Measurements from ENCODE around the gene ZCCHC7. TPM values are rescaled to one million over a fixed set of nuclear protein-coding genes. Genes with fewer than 3 reads are reported as not detected.

ZCCHC7 gene
- total and polyA plus RNA-seq, 10 of the 15 experiments (the other 5 are each of a cell fraction or from before 2014, with no cell fraction given): 42.9 to 178 (median 53.3) TPM

GRCh38 chr9:37324261-37324683 lies 203.9 kb downstream of the ZCCHC7 start (continued):
- TF ChIP-seq NFYB (IDR thresholded peaks at IDR 0.05; ENCODE audit: insufficient read depth, low read depth, low read length) (no peak), GATAD2B (conservative IDR thresholded peaks at IDR 0.05; ENCODE audit: low read depth) (no peak), CTCF (IDR thresholded peaks at IDR 0.05 in 2 of 3, conservative IDR thresholded peaks at IDR 0.05 in 1 of 3; ENCODE audit: control insufficient read depth in 2 of 3, extremely low read depth in 1 of 3, insufficient read depth in 1 of 3, low read depth in 3 of 3, low read length in 3 of 3) (no peak), SREBF1 (IDR thresholded peaks at IDR 0.05; ENCODE audit: low read length) (no peak), ZZZ3 (IDR thresholded peaks at IDR 0.05; ENCODE audit: control insufficient read depth, insufficient read length, low read depth) (no peak), GABPA (IDR thresholded peaks at IDR 0.05; ENCODE audit: low read depth) (no peak), YBX1 (IDR thresholded peaks at IDR 0.05) (no peak), CBX3 (IDR thresholded peaks at IDR 0.05; ENCODE audit: borderline replicate concordance, low read depth) (no peak), STAT1 (conservative IDR thresholded peaks at IDR 0.05) (no peak), E2F8 (IDR thresholded peaks at IDR 0.05; ENCODE audit: low read depth, partially characterized antibody) (no peak), ESRRA (IDR thresholded peaks at IDR 0.05; ENCODE audit: low read length) (no peak), PAX5 (IDR thresholded peaks at IDR 0.05; ENCODE audit: borderline replicate concordance, low read depth, low read length) (0 out of 2 replicates have a peak, but pooled peaks have one; percentile 24), POU2F2 (IDR thresholded peaks at IDR 0.05; ENCODE audit: borderline replicate concordance, low read depth, low read length) (no peak), USF1 (IDR thresholded peaks at IDR 0.05; ENCODE audit: borderline replicate concordance, extremely low read length, insufficient read depth, low read depth, low read length) (no peak), JUND (IDR thresholded peaks at IDR 0.05; ENCODE audit: low read depth, low read length) (no peak), EED (IDR thresholded peaks at IDR 0.05; ENCODE audit: low read depth) (no peak), SUPT20H (IDR thresholded peaks at IDR 0.05; ENCODE audit: borderline replicate concordance, control insufficient read depth, low read depth, low read length) (no peak), BRCA1 (IDR thresholded peaks at IDR 0.05; ENCODE audit: low read depth, low read length) (no peak), DPF2 (IDR thresholded peaks at IDR 0.05) (0 out of 2 replicates have a peak, but pooled peaks have one; percentile 24), NRF1 (conservative IDR thresholded peaks at IDR 0.05; ENCODE audit: low read depth, low read length) (no peak), MYB (IDR thresholded peaks at IDR 0.05; ENCODE audit: borderline replicate concordance, low read depth, low read length) (no peak), RAD21 (IDR thresholded peaks at IDR 0.05; ENCODE audit: insufficient read depth, low read depth, low read length) (no peak), RELA (IDR thresholded peaks at IDR 0.05; ENCODE audit: borderline replicate concordance, partially characterized antibody) (no peak), SIN3A (IDR thresholded peaks at IDR 0.05; ENCODE audit: low read depth, low read length) (no peak), KAT2A (conservative IDR thresholded peaks at IDR 0.05; ENCODE audit: control insufficient read depth, low read depth, low read length) (no peak), CHD1 (IDR thresholded peaks at IDR 0.05; ENCODE audit: low read depth, low read length) (no peak), TBL1XR1 (IDR thresholded peaks at IDR 0.05; ENCODE audit: low read depth, low read length) (no peak), WRNIP1 (IDR thresholded peaks at IDR 0.05; ENCODE audit: borderline replicate concordance, low read depth, low read length) (no peak), SMARCA5 (IDR thresholded peaks at IDR 0.05) (no peak; the same call in 1 of the 2 replicates)

Data from GM12878 (cell line).